DMS153 treated with DMSO at 0.1 percent for 48 hours (cell line): ENCODE results near the gene GRM8.

ENCODE experiments used
- DNase-seq: peaks from one replicate; lab custom pipeline; 2025; ENCODE audit not compliant: unreplicated experiment; lab: John Stamatoyannopoulos, UW

The GRM8 gene

DNA sequence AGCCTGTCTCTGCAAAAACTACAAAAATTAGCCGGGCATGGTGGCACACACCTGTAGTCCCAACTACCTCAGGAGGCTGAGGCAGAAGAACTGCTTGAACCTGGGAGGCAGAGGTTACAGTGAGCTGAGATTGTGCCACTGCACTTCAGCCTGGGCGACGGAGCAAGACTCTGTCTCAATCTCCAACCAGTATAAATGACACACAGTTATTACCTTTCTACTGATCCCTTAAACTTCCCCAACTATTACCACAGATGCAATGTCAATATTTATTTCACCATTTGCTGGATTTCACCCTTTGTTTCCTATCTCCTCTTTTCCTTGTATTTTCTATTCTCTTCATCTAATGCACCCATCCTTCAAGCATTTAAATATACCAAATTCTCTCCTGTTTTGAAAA, 431.8 kb downstream of the GRM8 start:
- no peak for DNase-seq

DNA sequence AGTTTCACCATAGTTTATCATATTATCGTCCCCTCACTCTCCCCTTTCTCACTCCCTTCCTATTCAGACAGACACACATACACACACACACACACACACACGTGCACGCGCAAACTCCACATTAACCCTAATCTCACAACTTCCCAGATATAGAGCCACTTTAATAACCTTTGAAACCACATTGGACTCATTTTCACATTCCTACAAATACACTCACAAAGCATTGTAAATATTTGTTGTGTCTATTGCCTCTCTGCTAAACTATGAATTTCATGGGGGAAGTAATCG, 433.6 kb downstream of the GRM8 start:
- DNase-seq = no peak

DNA sequence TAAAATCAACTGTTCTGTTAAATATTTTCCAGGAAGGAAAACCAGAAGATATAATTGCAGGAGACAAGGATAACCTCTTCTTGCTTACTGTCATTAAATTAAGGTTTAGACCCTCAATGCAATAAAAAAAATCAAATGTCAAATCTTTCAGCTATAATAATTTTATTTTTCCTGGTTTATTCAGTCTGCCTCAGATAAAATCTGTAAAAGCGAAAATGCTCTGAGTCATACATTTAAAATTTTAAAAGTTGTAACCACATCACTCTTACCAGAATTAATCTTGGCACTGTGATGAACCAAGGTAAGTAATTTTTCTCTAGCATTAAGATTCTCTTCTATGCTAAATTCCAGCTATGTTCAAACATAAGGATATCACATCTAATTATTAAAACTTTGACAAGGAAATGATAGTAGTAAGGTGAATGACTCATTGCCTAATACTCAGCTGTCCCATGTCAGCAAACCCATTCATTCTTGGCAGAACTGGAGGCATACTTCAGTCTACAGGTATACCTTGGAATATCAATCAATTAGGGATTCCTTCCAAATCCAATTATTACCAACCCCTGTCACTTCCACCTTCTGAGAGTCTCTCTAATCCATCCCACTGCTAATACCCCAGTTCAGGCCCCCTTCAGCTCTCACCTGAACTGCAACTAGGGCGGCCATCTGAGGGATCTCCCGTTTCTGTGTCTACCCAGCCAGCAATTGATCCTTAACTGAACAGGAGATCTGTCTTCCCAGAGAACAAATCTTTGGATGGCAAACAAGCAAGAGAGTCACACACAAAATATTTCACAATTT, 434.1 kb downstream of the GRM8 start:
- no peak for DNase-seq

DNA sequence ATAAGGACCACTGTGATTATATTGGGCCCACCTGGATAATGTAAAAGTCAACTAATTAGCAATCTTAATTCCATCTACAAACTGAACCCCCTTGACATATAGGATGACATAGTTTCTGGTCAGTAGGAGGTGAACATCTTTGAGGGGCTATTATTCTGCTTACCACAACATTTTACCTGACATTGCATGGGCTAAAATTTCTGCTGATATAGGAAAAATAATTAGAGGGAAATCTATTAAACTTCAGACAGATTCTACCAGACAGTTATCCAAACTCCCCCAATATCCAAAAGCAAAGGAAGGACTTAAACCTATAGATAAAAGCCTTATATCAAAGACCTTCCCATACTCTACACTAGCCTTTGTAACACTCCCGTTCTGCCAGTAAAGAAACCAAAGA, 443.6 kb downstream of the GRM8 start:
- no peak for DNase-seq

DNA sequence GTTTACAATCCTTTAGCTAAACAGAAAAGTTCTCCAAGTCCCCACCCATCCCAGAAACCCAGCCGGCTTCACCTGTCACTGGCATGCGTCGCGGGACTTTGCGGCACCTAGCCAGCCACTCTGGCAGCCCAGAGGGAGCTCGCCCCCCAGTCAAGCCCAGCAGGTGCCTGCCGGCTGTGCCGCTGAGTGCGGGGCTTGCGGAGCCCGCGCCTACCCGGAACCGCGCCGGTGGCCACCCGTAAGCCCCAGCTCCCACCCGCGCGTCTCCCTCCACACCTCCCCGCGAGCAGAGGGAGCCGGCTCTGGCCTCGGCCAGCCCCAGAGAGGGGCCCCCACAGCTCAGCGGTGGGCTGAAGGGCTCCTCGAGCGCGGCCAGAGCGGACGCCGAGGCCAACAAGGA, 446.1 kb downstream of the GRM8 start:
- no peak for DNase-seq

DNA sequence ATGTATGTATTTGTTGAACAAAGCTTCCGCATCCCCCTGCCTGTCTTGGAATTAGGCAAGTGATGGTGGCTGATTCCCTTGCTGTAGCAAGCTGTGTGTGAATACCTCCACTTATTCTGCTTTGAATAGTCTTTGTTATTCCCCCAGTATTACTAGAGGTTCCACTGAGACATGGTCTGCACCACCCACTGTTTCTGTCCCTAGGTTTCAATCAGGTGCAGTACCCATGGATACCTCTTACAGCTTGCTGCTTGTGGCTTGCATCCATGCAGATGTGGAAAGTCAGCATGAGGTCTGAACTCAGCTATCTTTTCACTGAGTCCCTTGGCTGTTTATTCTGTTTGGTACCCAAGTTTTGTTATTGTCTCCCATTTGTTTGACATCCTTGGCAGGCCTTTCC, 447.4 kb downstream of the GRM8 start:
- DNase-seq = no peak

DNA sequence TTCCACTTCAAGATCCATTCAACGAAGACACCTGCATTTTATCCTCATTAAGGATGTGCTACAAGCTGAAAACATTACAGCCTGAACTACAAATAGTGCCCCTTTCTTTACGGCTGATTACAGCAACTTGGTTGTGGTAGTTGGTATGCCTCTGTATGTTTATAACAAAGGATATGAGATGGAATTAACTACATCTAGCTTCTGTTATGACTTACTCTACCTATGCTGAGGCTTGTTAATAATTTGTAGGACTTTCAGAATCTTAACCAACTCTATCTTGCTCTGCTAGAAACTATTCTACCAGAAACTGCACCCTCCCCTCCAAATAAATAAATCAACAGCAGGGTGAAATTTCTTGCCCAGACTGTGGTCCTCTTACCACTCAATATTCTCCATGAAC, 448.1 kb downstream of the GRM8 start:
- DNase-seq = no peak

DNA sequence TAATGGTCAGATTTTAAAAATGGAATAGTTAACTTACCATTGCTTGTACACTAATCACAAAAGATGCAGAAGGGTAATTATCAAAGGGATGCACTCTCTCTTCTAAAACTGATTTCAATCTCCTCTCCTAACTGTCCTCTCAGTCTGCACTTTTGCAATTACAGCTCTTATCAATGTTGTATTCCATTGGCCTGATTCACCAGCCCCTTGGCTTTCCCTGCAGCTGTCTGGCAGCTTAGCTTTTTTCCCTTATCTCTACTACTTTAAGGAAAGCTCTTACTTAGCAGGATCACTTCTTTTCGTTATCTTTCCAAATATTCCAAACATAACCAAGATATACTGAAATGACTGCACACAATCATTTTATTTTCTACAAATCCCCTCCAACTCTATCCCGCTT, 448.8 kb downstream of the GRM8 start:
- no peak for DNase-seq

DNA sequence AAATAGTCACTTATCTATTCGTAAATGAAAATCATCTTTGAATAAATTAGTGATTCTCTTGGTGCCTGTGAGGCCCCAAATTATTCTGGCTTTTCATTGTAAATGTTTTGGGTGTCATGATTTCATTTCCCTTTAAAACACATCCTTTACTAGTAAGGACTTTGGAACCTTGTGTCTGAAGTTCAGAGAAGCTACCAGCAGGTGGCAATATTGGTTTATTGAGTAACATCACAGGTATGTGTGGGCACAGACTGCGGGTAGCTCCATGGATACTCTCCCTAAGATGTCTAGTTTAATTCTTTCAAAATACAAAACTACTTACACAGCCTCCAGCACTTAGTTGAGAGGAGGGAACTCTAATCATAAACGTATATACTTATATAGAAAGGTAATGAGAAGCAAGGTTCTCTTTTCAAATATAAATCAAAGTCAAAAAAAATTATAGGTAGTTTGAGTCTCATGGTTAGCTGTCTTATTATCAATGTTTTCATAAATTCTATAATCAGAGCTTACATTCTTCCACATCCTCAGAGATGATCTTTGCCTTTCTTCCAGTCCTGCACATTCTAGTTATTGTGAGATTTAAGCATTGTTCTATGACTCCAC, 449.6 kb downstream of the GRM8 start:
- peak; percentile 54 for DNase-seq

DNA sequence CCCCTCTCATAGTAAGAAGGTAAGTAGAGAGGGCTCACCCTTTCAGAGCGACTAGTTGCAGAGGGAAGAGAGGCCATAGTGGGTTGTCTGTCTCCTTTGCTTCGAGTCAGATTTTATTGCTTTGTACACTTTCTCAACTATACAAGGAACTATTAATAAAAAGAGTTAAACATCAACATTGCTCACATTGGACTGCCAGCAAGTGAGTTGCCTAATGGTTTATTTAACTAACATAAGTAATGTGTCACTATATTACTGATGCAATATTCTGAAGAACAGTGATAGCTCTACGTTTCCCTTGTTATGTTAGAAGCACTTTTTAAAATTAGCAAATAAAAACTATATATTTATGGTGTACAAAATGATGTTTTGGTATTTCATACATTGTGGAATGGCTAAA, 451.0 kb downstream of the GRM8 start:
- no peak for DNase-seq

DNA sequence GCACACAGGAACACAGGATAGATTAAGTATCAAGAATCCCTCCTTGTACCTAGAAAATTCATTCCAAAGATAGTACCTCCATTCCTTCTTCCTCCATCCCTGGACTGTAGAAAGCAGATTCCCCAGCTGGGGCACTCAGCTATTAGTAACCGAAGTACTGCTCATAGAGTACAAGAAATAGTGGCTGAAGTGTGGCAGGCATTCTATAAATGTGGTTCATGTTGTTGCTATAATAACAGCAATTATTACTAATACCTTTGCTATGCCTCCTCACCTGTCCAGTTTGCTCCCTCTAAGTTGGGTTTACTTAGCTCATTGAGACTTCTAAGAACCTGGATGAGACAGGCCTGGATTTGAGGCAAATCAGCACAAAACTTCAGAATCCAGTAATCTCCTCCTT, 453.2 kb downstream of the GRM8 start:
- DNase-seq = no peak

DNA sequence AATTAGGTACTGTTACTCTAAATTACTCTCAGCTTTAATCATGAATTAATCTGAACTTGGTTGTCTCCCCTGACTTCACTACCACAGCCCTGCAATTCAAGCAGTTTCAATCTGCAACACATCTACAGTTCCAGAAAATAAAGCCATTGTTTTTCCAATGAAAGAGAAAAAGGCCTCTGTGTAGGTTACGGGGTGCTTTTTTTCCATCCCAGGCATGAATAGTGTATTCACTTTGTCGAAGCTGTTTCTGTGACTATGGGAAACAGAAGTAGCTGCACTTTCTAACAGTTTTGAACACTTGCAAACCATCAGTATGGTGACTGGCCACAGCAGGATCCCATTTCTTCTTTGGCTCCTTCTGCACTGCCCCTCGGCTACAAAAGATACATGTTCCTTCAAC, 460.2 kb downstream of the GRM8 start:
- no peak for DNase-seq

DNA sequence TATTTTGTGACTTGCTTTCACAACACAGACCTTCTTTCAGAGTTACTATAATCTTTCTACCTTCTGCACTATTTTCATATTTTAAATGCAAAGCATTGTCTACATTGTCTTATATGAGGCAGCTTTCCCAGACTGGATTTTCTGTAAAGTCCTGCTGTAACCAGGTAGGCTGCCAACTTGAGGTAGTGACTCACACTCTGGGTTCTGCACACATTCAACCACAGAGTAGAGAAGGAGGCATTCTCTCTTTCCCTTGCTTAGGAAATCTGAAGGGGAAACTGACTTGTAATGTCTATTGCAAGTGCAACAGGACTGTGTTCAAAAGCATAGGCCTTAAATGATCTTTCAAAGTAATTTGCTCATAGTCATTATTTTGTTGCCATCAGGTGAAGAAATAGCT, 461.4 kb downstream of the GRM8 start:
- DNase-seq = no peak

DNA sequence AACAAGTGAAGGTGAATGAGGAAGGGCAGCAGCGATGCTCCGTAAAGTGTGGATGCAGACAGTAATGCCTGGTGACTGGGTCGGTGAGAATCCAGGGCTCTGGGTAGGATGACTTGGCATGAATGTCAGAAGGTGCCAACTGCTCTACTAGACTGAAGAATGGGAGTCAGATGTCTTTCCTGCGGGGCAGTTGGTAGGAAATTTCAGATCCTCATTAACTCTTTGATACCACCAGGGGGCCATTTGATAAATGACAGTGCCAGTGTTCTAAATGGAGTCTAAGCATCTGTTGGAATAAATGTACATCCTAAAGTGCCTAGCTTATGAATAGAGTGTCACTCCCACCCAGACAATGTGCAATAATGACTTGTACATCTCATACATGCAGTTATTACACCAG, 462.0 kb downstream of the GRM8 start:
- DNase-seq = no peak

DNA sequence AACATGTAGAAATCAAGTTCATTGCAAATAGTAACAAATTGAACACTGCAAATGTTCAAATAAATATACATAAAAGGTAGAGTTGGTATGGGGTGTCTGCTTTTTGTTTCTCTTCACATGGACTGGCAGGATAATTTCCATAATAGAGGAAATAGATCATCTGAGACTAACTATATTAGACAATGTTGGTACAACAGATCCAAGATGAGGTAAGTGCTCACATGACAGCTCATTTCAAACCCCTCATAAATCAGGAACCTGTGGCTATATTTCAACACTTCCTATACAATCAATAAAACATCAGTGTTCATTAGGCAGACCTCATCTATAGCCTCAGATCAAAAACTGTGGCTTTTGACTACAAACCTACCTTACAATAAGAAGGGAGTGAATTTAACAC, 469.1 kb downstream of the GRM8 start:
- no peak for DNase-seq

DNA sequence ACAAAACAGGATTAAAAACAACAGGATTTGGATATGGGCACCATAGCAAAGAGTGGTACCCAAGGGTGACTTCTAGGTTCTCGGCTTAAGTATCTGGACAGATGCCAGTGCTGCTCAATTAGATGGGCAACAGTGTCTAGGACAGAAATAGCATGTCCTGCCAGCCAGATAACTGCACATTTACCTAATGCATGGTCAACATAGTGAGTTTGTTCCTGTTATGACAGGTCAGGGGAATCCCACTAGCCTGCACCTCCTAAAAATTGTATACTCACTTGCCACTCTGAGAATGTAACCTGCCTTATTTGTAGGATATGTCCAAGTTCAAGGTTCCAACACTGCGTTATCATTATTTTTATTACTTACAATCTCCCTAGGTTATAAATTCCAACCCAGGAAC, 471.7 kb downstream of the GRM8 start:
- DNase-seq = peak; percentile 26

DNA sequence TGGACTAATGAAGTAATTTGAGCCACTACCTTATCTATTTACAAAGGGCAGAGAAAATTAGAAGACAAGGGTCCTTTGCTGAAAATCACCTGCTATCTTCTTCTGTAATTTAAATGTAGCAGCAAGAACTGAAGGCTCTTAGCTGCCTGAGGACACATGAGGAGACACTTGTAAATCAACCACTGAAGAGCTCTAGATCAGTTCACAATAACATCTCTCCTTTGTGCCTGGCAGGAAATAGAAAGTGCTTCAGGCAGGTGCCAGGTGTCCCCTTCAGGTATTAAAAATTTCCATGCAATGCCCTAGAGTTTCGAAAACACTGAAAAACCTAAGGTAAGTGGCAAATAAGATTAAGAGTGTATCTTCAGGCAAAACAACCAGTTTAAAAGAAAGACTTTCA, 474.6 kb downstream of the GRM8 start:
- peak; percentile 95 for DNase-seq

DNA sequence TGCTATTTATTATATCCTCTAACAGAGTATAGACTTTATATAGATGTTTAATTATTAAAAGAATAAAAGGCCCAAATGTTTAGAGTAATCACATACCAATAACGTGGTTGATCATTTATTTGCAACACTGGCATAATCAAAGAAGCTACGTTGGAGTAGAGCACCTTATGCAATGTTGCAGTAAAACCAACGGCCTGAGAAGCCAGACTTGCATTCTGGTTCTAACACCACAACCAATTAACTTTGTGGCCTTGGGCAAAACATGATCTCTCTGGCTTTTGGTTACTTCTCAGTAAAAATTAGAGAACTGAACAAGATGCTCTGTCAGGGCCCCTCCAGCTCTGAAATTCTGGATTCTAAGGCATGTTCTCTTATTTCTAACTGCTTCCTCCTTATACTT, 476.2 kb downstream of the GRM8 start:
- DNase-seq = no peak

DNA sequence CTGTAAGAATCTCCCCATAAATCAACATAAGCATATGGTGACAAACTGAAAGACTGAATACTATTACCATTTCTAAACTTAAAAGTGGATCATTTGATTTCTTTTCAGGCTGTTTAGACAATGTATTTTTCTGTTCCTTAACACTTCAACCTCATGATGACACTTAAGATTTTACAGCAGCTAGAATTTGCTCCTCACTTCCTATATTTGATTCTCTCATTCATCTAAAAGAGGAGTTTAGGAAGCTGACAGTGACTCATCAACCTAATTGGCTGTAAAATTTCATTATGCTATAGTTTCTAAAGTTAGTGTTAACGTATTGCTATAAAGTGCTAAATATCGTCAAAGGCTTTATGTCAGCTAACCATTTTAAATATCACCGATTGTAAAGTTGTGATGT, 478.7 kb downstream of the GRM8 start:
- no peak for DNase-seq

DNA sequence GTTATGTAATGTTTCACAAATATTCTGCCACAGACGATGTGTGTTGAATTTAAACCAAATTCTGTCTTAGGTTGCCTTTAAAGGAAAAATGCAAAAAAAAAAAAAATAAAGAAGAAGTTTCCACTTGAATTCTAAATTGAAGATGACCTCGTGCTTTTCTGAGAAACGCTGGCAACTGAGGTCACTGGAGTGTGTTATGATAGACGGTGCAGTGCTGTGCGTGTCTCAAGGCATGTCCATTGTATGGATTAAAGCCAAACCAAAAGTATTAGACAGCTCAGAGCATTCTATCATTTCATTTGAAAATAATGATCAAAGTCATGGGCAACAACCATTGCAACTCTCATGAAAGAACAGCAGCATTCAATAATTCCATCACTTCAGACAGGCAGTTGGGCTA, 483.9 kb downstream of the GRM8 start:
- no peak for DNase-seq

DNA sequence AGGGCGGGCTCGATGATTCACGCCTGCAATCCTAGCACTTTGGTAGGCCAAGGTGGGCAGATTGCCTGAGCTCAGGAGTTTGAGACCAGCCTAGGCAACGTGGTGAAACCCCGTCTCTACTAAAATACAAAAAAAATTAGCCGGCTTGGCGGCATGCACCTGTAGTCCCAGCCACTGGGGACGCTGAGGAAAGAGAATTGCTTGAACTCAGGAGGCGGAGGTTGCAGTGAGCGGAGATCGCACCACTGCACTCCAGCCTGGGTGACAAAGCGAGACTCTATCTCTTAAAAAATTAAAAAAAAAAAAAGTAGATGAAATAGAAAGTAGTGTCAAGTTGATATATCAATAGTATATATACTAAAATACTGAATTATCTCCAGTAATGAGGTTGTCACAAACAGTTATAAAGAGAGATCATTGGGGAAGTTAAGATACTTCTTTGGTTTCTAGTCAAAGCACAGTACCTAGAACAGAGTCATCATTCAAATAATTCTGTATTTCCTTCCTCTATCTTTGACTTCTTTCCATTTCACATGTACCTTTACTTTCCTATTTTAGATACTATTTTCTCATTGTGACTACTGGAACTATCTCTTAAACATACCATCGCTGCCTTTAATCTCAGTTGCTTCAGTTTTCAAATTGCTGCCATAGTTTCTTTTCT, 491.7 kb downstream of the GRM8 start:
- DNase-seq = no peak

DNA sequence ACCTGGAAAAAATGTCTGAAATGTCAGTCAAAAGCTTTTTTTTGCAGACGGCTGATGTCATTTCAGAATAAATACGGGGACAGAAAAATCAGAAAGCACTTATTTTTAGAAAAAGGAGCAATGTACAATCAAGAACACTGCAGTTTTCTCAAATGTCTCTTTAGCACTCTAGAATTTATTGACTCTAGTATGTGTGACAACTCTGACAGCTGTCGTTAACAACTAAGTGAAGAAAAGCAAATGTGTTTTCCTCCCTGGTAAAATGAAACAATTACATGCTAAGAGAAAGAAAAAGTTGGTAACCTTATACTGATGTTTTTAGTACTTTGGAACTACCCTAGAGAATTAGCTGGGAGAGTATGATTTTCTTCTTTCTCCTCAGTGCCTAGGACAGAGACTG, 497.4 kb downstream of the GRM8 start:
- no peak for DNase-seq
